ENCODE data around the gene PCSK2. TPM values are rescaled to one million over a fixed set of nuclear protein-coding genes. Genes with fewer than 3 reads are reported as not detected.

Gene PCSK2
- polyA plus RNA-seq, 1 donor, result 0.62 TPM

DNA sequence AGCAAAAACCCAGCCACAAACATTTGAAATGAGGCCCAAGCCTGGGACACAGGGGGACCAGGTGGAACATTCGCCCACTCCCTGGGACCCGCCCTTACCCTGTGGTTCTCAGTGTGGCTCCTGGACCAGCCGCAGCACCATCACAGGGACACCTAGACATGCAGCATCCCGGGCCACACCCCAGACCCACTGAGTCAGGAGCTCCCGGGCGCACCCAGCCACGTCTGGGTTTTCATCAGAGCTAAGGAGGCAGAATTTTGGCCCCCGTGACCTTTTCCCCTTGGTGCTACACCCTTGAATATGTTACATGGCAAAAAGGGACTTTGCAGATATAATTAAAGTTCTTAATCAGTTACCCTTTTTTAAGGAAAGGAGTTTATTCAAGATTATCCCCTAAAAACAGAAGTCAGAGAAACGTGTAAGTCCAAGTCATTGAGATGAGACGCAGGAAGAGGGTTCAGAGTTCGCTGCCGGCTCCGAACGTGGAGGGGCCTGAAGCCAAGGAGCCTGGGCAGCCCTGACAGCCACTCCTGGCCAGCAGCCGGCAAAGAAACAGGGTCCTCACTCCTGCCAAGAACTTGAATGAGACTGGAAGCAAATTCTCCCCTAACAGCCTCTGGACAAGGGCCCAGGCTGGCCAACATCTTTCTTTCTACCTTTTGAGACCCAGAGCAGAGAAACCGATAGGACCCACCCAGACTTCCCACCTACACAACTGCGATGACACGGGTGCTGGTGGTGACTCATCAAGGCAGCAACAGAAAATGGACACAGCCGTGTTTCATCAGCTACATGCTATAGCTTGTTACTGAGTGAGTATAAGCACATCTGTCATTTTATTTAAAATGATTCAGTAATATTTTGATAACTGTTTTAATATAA, 279.0 kb downstream of the PCSK2 start:
- DNase-seq, result no peak

DNA sequence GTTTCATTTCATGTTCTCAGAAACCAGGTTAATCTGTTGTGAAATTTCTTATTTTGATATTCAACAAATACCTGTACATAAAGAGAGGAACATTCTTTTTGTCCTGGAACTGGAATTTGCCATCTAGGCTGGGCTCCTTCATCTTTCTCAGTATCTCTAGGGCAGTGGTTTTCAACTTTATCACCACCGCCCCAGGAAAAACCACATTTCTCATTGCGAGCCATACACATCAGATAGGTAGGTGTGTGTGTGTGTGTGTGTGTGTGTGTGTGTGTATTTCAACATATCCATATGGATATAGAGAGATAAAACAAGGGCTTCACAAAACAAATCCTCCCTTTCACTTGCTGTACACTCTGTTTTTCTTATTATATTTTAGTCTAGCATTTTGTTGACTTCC, 280.2 kb downstream of the PCSK2 start:
- no peak for DNase-seq

DNA sequence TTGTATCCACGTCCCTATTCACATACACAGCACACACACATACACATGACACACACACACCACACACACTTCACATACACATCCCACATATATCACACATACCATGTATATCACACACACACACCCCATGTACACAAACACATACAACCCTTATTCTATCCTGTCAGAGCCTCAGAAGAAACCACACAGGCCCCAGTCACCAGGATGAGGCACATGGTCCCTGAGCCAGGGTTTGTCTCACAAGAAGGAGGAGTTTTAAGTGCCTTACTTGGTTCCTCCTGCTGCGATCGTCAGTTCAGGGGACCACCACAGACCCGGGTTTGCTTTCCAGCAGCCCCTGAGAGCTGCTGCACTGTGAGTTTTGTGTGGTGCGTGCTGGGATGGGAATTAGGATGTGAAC, 280.7 kb downstream of the PCSK2 start:
- DNase-seq, result no peak

DNA sequence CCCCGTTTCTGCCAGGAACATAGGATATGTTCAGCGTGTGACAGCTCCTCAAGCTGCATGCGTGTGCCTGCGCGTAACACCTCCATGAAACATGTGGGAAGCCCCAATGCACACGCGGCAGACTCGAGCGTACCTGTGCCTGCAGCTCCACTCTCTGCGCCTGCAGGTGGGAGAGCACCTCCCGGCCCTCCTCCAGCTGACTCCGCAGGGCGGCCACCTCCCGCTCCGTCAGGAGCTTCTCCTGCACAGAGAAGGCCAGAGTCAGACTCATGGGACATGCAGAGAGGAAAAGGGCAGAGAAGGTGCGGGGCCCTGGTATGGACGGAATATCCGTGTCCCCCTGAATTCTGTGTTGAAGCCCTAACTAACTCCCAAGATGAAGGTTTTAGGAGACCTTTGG, 281.9 kb downstream of the PCSK2 start:
- DNase-seq, result no peak

DNA sequence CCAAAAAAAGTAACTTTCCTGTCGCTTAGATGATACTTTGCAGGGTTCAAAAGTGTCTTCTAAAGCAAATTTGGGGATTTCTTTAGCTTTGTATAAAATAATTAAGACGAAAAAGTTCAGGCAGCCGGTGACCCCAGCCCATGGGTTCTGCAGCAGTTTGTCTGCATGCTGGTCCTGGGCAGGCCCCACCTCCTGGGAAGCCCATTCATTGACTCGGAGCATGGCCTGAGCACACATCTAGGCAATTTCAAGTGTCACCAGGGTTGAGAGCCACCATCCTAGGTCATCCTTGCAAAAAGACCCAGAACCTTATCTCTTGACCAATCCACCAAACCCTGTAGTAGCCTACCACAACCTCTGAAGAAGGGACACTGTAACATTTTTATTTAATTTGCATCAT, 283.7 kb downstream of the PCSK2 start:
- no peak for DNase-seq

DNA sequence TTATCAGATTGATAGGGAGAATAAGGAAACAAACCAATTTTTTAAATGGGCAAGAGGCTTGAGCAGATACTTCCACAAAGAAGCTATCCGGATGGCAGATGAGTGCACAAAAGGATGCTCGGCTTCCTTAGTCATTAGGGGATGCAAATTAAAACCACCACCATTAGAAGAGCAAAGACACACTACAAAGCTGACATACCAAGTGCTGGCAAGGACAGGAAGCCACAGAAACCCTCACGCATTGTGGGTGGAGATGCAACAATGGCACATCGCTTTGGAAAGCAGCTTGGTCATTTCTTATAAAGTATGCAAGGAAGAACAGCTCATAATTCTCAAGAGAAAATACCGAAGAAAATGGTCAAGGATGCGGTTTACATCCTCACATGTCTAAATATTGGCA, 284.6 kb downstream of the PCSK2 start:
- DNase-seq, result no peak

DNA sequence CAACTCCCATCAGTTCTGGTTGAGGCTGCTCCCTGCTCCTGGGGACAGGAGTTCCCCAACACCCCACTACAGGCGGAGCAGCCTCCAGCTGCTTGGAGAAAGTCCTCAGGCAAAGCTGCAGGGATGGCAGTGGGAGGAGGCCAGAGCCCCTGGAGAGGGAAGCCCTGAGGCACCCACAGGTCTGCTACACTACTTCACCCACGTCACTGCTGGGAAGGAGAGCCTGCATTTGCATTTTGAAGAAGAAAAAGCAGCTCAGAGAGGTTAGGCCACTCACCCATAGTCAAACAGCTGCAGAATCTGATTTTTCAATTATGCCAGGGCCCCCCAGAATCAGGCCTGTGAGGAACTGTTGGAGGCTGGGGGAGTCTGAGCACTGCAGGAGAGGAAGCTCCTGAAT, 287.1 kb downstream of the PCSK2 start:
- DNase-seq, result no peak

DNA sequence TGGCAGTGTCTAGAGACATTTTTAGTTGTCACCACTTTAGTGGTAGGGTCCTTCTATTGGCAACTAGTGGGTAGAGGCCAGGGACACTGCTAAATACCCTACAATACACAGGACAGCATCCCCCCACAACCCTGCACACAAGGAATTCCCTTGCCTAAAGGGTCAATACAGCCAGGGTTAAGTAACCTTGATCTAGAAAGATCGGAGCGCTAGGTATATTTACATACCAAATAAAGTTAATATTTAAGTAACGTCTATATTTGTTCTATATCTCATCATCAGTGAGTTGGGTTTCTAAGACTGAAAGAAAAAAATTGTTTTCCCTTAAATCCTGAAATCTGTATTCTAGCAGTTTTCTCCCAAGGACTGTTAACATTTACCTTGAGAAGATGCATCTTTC, 288.2 kb downstream of the PCSK2 start:
- no peak for DNase-seq

DNA sequence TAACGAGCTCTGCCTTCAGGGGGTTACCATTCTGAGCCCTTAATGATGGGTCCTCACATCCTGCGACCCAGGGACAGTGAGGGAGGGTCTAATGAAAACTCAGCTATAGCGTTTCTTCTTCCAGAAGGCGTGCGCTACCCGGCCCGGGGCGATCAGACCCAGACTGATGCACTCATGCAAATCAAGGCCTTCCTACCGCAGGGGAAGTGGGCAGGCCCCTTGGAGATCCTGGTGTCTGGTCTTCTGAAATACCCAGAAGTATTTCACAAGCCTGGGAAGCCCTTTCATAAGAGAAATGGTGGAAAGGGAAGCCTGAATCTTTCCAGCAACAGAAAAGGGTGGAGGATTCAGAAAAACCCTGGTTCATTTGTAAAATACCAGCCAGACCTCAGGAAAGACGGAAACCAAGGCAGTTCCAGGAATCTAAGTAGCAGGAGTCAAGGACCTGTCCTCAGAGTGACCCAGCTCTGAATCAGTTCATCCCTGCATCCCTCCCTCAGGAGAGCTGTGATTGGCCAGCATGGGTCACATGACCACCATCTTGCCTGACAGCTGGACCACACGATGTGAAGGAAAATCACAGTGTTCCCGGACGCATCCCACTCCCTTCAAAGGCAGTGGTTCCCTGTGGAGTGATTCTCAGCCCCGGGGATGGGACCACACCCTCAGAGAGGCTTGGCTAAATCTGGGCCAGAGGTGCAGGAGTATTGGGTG, 291.7 kb downstream of the PCSK2 start:
- DNase-seq, result no peak

DNA sequence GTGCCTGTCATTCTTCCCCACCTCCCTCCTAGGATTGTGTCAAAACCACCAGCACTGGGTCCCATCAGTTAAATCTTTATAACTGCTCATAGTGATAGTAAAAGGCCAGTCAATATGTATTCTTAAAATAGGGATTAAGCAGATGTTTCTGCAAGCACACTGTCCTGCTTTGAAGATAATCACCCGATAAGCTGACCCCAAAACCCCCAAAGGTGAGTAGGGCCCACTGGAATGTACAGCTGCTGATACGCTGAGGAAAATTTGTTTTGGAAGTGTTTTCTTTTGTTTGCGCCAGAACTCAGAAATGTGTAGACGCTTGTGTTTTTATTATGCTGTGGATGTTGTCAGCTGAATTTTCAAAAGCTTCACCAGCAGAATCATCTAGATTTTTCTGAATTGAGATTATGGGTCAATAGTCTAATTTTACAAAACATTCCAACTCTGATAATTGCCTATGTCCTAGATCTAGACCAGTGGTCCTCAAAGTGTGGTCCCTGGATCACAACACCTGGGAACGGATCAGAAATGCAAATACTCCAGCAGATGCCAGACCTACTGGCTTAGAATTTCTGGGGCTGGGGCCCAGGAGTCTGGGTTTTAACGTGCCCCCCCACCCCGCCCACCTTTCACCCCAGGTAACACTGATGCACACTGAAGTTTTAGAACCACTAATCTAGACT, 292.9 kb downstream of the PCSK2 start:
- DNase-seq, result no peak

DNA sequence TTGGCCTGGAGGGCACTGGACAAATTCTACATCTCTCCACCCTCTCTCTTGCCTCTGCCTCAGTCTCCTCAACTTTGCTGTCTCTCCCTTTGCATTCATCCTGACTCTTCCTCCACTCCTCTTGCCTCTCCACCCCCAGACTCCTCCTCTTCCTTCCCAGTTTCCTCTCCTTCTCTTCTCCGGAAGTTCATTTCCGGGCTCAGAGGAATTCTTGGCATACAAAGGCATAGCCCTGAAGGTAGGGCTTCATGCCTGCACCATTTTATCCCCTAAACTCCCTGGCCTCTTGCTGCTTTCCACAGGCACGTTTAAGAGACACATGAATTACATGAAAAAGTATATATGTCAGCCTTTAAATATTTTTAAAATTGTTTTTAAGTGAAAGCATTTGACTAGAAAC, 293.7 kb downstream of the PCSK2 start:
- DNase-seq, result no peak

DNA sequence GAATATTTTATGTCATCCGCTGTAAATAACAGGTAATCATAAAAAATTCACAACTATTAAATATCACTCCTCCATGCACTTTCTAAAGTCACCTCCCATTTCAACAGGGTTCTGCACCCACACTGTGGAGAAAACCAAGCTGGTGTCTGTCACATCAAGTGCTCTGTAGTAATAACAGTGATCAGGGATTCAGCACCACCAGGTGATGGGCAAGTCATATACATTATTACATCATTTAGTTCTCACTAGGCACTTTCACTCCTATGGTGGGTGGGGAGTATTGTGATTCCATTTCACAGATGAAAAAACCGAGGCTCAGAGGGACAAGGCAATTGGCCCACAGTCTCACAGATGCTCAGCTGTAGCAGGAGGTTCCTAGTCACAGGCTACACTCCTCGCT, 295.7 kb downstream of the PCSK2 start:
- DNase-seq, result no peak

DNA sequence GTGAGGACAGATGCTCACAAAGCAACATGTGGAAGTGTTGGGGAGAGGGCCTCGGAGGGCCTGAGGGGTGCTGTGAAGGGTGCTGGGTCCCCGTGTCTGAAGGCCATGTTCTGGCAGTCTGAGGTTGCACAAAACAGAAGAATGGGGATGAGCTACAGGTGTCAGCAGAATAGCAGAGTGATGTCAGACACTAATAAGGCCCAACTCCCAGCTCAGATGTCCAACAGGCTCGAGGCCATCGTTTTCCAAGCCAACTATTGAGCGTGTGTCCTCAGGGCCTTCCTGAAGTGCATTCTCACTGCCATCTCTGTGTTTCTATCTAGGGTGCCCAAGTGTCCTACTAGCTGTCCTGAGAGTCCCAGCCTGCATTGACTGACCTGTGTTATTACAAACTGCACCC, 296.5 kb downstream of the PCSK2 start:
- no peak for DNase-seq

DNA sequence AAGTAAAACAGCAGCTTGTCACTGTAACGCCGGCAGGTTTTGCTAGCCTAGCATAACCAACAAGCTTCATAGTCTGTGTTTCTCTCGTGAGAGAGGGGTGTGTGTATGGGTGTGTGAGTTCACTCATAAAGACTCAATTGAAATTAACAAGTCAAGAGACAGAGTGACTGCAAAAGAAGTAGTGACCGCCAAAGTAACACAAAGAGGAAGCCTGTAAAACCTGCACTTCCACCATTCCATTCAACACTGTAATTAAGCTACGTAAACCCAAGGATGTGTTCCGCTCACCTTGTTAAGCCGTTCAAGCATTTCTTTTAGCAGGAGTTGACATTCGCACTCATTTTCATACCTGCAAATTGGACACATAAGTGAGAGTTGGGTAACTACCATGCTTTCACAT, 297.7 kb downstream of the PCSK2 start:
- no peak for DNase-seq

DNA sequence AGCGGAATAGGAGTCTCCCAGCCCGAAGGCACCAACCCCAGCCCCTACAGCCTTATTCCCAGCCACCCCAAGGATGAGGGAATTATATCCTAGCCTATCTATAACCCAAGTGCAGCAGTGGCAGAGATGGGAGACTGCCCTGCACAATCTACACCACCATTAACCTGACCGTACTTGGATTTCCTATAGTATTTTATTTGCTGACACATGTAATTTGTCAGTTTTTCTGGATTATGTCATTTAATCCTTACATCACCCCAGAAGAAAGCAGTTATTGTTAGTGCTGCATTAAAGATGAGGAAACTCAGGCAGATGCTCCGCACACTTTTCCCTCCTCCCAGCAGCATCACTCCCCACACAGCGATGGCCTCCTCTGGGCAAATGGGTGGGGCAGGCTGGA, 298.3 kb downstream of the PCSK2 start:
- no peak for DNase-seq

DNA sequence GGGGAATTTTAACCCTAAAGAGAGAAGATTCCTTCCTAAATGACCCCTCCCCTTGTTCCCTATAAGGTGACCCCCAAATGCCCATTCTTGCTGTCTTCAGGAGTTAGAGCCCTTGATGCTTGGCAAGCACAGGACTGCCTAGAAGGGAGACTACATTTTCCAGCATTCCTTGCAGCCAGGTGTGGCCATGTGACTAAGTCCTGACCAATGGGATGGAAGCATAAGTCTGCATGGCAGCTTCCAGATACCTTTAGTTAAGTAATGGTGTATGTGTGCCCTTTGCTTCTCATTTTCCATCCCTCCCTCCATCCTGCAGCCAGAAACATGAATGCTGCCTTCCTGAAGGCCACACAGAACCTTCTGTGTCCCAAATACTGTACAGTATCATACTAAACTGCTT, 298.8 kb downstream of the PCSK2 start:
- DNase-seq, result no peak

DNA sequence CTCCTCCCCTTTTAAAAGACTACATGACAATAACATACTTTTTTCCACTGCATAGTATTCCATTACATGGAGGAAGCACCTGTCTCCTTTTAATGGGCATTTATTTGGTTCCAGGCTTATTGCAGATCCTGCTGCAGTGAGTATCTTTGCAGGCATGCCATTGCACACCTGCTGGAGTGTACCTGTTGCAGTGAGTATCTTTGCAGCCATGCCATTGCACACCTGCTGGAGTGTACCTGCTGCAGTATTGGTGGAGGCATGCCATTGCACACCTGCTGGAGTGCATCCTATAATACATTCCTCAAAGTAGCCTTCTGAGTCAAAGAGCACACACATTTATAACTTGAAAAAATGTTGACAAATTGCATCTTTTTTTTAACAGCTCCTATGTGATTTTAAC, 302.7 kb downstream of the PCSK2 start:
- DNase-seq, result no peak

DNA sequence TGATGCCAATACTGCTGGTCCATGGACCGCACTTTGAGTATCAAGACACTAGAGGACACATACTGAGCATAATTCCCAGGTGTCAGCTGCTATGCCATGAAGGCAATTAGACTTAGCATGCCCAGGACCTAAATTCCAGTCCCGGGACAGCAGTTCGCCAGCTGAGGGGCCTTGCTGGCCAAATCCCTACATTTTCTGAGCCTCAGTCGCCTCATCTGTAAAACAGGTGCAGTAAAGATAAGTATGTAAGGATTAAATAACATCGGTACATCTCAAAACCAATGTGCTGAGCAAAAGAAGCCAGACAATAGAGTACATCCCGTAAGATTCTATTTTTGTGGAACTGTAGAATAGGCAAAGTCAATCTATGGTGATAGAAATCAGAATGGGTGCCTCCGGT, 303.3 kb downstream of the PCSK2 start:
- DNase-seq, result no peak

DNA sequence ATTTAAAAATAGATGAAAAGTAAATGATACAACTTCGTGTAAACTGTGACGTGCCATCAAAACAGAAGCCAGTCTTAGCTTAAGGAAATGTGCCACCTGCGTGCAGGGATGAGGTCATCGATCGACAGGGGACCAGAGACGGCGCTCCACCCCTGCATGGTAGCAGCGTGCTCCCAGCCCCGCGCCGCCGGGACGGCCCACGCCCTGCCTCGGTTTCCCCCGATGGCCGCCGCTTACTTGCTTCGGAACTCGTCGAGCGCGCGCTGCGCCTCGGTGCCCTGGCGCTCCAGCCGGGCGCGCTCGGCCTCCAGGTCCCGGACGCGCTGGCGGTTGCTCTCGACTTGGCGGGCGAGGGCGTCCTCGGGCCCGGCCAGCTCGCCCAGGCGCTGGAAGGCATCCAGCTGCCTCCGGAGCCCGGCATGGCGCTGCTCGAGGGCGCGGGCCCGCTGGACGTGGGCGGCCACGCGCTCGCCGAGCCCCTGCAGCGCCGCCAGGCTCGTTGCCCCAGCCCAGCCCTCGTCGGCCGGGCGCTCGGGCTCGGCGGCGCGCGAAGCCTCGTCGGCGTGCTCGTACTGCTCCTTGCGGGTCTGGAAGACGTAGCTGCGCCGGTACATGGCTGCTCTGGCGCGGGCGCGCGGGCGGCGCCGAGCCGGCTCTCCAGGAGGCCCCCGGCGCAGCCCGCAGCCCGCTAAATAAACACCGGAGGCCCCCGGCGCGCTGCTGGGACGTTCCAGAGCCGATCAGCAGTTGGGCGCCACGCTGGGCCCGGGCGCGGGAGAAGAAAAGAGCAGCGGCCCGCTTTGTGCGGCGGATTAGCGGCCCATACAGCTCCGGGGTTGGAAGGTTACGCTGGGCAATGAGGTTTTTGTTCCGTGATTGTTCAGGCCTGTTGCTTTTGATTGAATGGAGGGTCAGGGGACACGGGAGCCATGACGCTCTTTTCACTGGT, 304.1 kb downstream of the PCSK2 start, which contains the start of gene BFSP1:
Gene BFSP1, minus strand, starts transcription at position 664 of the 949 bp plus-strand sequence. Its CDS starts 50 bp downstream, at position 614.
- DNase-seq, result no peak

DNA sequence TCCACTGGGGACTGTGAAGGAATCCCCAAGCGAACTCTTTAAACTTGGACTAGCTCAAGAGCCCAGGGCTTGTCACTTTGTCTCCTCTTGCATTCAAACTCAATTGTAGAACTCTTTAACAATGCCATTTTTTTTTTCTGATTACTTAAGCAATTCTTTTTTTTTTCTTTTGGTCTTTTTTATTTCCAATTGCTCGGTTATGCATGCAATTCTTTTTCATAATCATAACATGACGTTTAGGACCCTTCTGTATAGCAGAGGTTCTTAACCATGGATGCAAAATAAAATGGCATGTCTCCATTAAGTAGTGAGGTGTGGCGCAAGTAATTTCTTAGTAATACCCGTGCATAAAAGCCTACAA, 304.8 kb downstream of the PCSK2 start:
- DNase-seq, result no peak

DNA sequence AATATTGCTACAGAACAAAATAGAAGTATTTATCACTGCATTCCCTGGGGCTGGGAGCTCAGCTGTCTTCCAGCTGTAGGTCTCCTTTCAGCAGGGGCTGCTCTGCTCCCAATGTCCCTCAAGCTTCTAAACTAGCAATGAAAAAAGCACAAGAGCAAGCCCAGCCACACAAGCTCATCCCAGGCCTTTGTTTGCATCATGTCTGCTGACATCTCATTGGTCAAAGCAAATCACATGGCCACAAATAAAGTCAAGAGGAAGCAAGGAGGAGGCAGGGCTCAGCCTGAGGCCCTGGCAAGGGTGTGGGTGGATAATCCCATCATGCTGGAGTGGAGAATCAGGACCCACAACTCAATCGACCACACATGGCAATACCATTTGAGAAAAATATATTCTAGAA, 306.6 kb downstream of the PCSK2 start:
- DNase-seq, result no peak

DNA sequence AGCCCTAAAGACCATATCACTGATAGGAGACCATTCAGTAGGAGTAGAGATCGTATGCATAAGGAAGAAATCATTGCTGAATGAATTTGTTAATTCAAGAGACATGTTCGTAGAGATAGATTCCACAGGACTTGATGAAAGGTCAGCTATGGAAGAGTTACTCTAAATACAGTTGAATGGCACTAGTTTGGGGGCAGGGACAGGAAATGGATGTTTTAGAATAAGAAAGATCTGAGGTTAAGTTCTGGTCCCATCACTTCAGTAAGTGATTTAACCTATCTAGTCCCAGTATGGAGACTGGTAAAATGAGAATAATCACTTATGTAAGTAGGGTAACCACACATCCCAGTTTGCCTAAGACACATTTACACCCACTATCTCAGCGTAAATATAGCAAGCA, 307.2 kb downstream of the PCSK2 start:
- DNase-seq, result no peak
